Lower lobe of right lung (tissue), 2 donors: Measurements from ENCODE around the gene CCL22. TPM values are rescaled to one million over a fixed set of nuclear protein-coding genes. Genes with fewer than 3 reads are reported as not detected.
"Not testable (repeated sequence)": the region's sequence is repeated elsewhere in the genome, so short reads cannot be mapped to it uniquely, and the experiment has no call there.

Experiments
- ATAC-seq, 2 donors: fragments of 200-7000 bp; cut with Tn5 transposase; one replicate each; pipeline ENCODE4 v1.9.1; 2020 to 2022; ENCODE audit warnings: mild to moderate bottlenecking in 2 of 2, moderate library complexity in 2 of 2
- DNase-seq: peaks from one replicate; pipeline ENCODE4 v3.0.0-alpha.2; 2020
- H3K27ac ChIP-seq: fragments of 200-600 bp; one replicate; pipeline ENCODE4 v1.8.0; 2022
- H3K27me3 ChIP-seq: fragments of 200-600 bp; one replicate; pipeline ENCODE4 v1.8.0; 2022; ENCODE audit warnings: low read depth
- H3K36me3 ChIP-seq: fragments of 200-600 bp; one replicate; pipeline ENCODE4 v1.8.0; 2022; ENCODE audit warnings: mild to moderate bottlenecking
- H3K4me1 ChIP-seq: fragments of 200-600 bp; one replicate; pipeline ENCODE4 v1.8.0; 2022
- H3K4me3 ChIP-seq: fragments of 200-600 bp; one replicate; pipeline ENCODE4 v1.8.0; 2022; ENCODE audit warnings: mild to moderate bottlenecking
- H3K9me3 ChIP-seq: fragments of 200-600 bp; one replicate; pipeline ENCODE4 v1.8.0; 2022
- CTCF ChIP-seq: fragments of 200-600 bp; IDR thresholded peaks from one replicate; pipeline ENCODE4 v1.8.0; 2022; ENCODE audit warnings: antibody characterized with exemption, mild to moderate bottlenecking
- intact Hi-C: fragments of 100-400 bp; cut with DNase I; formaldehyde crosslinking; loops from one replicate; pipeline ENCODE4 v1.11.0; 2022
- total RNA-seq: library from RNA; stranded (reverse); fragmentation: NEBNext Ultra II Directional; extraction: Animal tissue kit (Norgen Biotek cat#: 25700); gene quantifications from one replicate; pipeline ENCODE4 v1.2.1, GENCODE V29; 2021
- donor health status: DM: no; HTN: yes; CAD: no; lungs with severe emphysema.

Gene CCL22
- total RNA-seq, 1 donor from 2014 or later = 2.0 TPM

- ATAC-seq (peak; percentile 80 to 84), DNase-seq (no peak)
- Histone ChIP-seq H3K4me3 (no peak overlapping the region), H3K4me1 (peaks cover 25% of the 10 kb centered on the region), H3K27me3 (no peaks in the 10 kb centered on the region), H3K36me3 (no peaks in the 10 kb centered on the region), H3K27ac (peak overlapping the region; percentile 18), H3K9me3 (no peaks in the 10 kb centered on the region)
- intact Hi-C loops = no loop called here
- TF ChIP-seq CTCF = no peak
Measured at GRCh38 chr16:57341441-57342303, 16.9 kb upstream of the CCL22 start.

GRCh38 chr16:57342606-57343005 lies 16.0 kb upstream of the CCL22 start:
- H3K4me1 ChIP-seq = peaks cover 25% of the 10 kb centered on the region
- H3K4me3 ChIP-seq, ATAC-seq, H3K36me3 ChIP-seq, H3K27ac ChIP-seq, intact Hi-C loops, DNase-seq, H3K27me3 ChIP-seq, H3K9me3 ChIP-seq: not testable (repeated sequence)

GRCh38 chr16:57343221-57343620 lies 15.4 kb upstream of the CCL22 start:
- Histone ChIP-seq H3K27ac (no peak overlapping the region), H3K4me1 (peaks cover 25% of the 10 kb centered on the region), H3K4me3 (no peak overlapping the region), H3K27me3 (no peaks in the 10 kb centered on the region), H3K9me3 (no peaks in the 10 kb centered on the region), H3K36me3 (no peaks in the 10 kb centered on the region)
- no peak for TF ChIP-seq CTCF
- intact Hi-C loops = no loop called here
- DNase-seq (peak; percentile 58), ATAC-seq (peak; percentile 13 to 54)

- H3K27me3 ChIP-seq, intact Hi-C loops, H3K4me3 ChIP-seq, H3K36me3 ChIP-seq, DNase-seq, H3K27ac ChIP-seq, ATAC-seq, H3K9me3 ChIP-seq: not testable (repeated sequence)
- H3K4me1 ChIP-seq = peaks cover 25% of the 10 kb centered on the region
Measured at GRCh38 chr16:57344094-57344493, 14.5 kb upstream of the CCL22 start.

GRCh38 chr16:57345021-57345420 lies 13.6 kb upstream of the CCL22 start:
- intact Hi-C loops = no loop called here
- Histone ChIP-seq H3K4me3 (no peak overlapping the region), H3K36me3 (no peaks in the 10 kb centered on the region), H3K27me3 (no peaks in the 10 kb centered on the region), H3K4me1 (peaks cover 21% of the 10 kb centered on the region), H3K9me3 (no peaks in the 10 kb centered on the region), H3K27ac (no peak overlapping the region)
- no peak for DNase-seq
- no peak for TF ChIP-seq CTCF
- no peak for ATAC-seq

GRCh38 chr16:57345666-57346204 lies 12.8 kb upstream of the CCL22 start:
- Histone ChIP-seq H3K27ac (no peak overlapping the region), H3K4me1 (peaks cover 15% of the 10 kb centered on the region), H3K36me3 (no peaks in the 10 kb centered on the region), H3K27me3 (no peaks in the 10 kb centered on the region), H3K4me3 (no peak overlapping the region), H3K9me3 (no peaks in the 10 kb centered on the region)
- no peak for DNase-seq
- intact Hi-C loops = no loop called here
- TF ChIP-seq CTCF = no peak
- ATAC-seq = no peak
